C4-2B (cell line): ENCODE results near the gene GSKIP.
"Not testable (repeated sequence)": the region's sequence is repeated elsewhere in the genome, so short reads cannot be mapped to it uniquely, and the experiment has no call there.

Source experiments
- H3K27ac ChIP-seq: fragments of 450-650 bp; 2 replicates; pipeline ENCODE4 v1.5.1; 2017
- ZFX ChIP-seq: fragments of 450-650 bp; IDR thresholded peaks from 2 replicates; pipeline ENCODE4 v1.6.1; 2017
- TF ChIP-seq, protein P1 (sequence below): fragments of 450-650 bp; conservative IDR thresholded peaks from 2 replicates; pipeline ENCODE4 v1.5.1; 2017; ENCODE audit warnings: mild to moderate bottlenecking

GSKIP gene

DNA sequence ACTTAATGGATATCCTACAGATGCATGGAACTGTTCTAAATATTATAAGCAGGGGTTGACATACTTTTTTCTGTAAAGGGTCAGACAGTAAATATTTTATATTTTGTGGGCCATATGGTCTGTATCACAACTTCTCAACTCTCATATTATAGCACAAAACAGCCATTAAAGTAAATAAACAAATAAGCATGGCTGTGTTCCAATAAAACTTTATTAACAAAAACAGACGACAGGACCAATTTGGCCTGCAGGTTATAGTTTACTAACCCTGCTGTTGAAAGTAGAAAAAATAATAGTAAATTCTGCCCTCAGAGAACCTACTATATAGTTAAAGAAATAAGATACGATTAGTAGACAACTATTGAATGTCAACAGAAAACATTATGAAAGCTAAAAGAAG, 17.7 kb upstream of the GSKIP start:
- TF ChIP-seq, protein P1, sequence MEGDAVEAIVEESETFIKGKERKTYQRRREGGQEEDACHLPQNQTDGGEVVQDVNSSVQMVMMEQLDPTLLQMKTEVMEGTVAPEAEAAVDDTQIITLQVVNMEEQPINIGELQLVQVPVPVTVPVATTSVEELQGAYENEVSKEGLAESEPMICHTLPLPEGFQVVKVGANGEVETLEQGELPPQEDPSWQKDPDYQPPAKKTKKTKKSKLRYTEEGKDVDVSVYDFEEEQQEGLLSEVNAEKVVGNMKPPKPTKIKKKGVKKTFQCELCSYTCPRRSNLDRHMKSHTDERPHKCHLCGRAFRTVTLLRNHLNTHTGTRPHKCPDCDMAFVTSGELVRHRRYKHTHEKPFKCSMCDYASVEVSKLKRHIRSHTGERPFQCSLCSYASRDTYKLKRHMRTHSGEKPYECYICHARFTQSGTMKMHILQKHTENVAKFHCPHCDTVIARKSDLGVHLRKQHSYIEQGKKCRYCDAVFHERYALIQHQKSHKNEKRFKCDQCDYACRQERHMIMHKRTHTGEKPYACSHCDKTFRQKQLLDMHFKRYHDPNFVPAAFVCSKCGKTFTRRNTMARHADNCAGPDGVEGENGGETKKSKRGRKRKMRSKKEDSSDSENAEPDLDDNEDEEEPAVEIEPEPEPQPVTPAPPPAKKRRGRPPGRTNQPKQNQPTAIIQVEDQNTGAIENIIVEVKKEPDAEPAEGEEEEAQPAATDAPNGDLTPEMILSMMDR = no peak
- TF ChIP-seq ZFX = no peak
- no peak overlapping the region for H3K27ac ChIP-seq

GRCh38 chr14:96347957-96348356, 15.4 kb upstream of the GSKIP start:
- H3K27ac ChIP-seq = not testable (repeated sequence)

GRCh38 chr14:96349286-96350075, 13.8 kb upstream of the GSKIP start:
- TF ChIP-seq ZFX = no peak
- TF ChIP-seq, protein P1 = no peak
- H3K27ac ChIP-seq = no peak overlapping the region

GRCh38 chr14:96351986-96352385, 11.3 kb upstream of the GSKIP start:
- TF ChIP-seq ZFX = no peak
- TF ChIP-seq, protein P1 = no peak
- H3K27ac ChIP-seq = no peak overlapping the region

DNA sequence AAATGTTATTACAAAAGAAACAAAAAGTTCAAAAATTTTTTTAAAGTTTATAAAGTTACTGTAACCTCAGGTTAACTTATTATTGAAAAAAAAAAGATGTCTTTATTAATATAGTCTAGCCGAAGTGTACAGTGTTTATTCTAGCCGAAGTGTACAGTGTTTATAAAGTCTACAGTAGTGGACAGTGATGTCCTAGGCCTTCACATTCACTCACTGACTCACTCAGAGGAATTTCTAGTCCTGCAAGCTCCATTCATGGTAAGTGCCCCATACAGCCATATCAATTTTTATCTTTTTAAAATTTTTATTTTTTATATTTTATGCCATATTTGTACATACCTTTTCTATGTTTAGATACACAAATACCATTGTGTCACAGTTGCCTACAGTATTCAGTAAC, 10.6 kb upstream of the GSKIP start:
- H3K27ac ChIP-seq = no peak overlapping the region
- TF ChIP-seq, protein P1 = no peak
- no peak for TF ChIP-seq ZFX

- TF ChIP-seq ZFX = no peak
- TF ChIP-seq, protein P1 = no peak
- no peak overlapping the region for H3K27ac ChIP-seq
These were observed 9.1 kb upstream of the GSKIP start for GRCh38 chr14:96354246-96354645.

DNA sequence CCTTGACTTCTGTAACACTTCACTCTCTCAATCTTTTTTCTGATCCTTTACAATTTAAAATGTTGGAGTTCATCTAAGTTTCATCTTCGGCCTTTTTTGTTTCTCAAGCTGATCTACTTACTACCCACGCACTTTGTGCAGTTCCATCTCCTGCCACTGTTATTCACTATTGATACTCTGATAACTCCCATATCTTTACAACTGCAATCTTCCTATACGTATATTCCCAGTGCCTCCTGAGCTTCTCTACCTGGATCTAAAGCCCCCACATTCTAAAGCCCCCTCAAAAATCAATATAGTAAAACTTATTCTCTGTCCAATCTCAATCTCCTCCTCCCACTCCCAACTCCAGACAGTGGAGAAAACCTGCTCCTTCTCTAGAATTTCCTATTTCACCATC, 6.1 kb upstream of the GSKIP start:
- no peak for TF ChIP-seq ZFX
- TF ChIP-seq, protein P1 = no peak; the same call in 1 of the 2 replicates
- no peak overlapping the region for H3K27ac ChIP-seq

- no peak overlapping the region for H3K27ac ChIP-seq
- TF ChIP-seq, protein P1 = no peak
- TF ChIP-seq ZFX = no peak
These were observed 3.4 kb upstream of the GSKIP start for GRCh38 chr14:96359959-96360358.
